ENCODE data around the gene ABCC11.

Gene ABCC11

GRCh38 chr16:48158296-48158695 is 89.0 kb downstream of the ABCC11 start:
- DNase-seq, result peak; percentile 86

- DNase-seq, result no peak
Measured at GRCh38 chr16:48157794-48158193, 89.5 kb downstream of the ABCC11 start.

GRCh38 chr16:48157302-48157701 is 90.0 kb downstream of the ABCC11 start:
- no peak for DNase-seq

- DNase-seq, result peak; percentile 80
Measured at GRCh38 chr16:48156790-48157209, 90.5 kb downstream of the ABCC11 start.

GRCh38 chr16:48155926-48156789 is 91.2 kb downstream of the ABCC11 start, which contains the start of gene ABCC12:
ABCC12 (minus strand) TSS chr16:48155993; CDS start chr16:48146424, 9,569 bp downstream.
- no peak for DNase-seq

GRCh38 chr16:48153774-48154173 is 93.6 kb downstream of the ABCC11 start:
- DNase-seq, result no peak

GRCh38 chr16:48152226-48152625 is 95.1 kb downstream of the ABCC11 start:
- no peak for DNase-seq

- no peak for DNase-seq
Measured at GRCh38 chr16:48150707-48151106, 96.6 kb downstream of the ABCC11 start.

- no peak for DNase-seq
Measured at GRCh38 chr16:48146710-48147109, 100.6 kb downstream of the ABCC11 start.

GRCh38 chr16:48146131-48146530 is 101.2 kb downstream of the ABCC11 start:
- DNase-seq, result no peak

GRCh38 chr16:48143812-48144368 is 103.4 kb downstream of the ABCC11 start:
- DNase-seq, result no peak

GRCh38 chr16:48140821-48141220 is 106.5 kb downstream of the ABCC11 start:
- DNase-seq, result no peak

GRCh38 chr16:48139517-48139916 is 107.8 kb downstream of the ABCC11 start:
- DNase-seq, result no peak

GRCh38 chr16:48138543-48138942 is 108.8 kb downstream of the ABCC11 start:
- no peak for DNase-seq

GRCh38 chr16:48137822-48138221 is 109.5 kb downstream of the ABCC11 start:
- DNase-seq, result no peak

GRCh38 chr16:48136547-48137360 is 110.6 kb downstream of the ABCC11 start:
- DNase-seq, result no peak

GRCh38 chr16:48133455-48134211 is 113.7 kb downstream of the ABCC11 start:
- no peak for DNase-seq

- DNase-seq, result no peak
Measured at GRCh38 chr16:48132696-48133095, 114.6 kb downstream of the ABCC11 start.

GRCh38 chr16:48131201-48131935 is 116.0 kb downstream of the ABCC11 start:
- DNase-seq, result no peak

GRCh38 chr16:48129926-48130325 is 117.4 kb downstream of the ABCC11 start:
- DNase-seq, result no peak

- no peak for DNase-seq
Measured at GRCh38 chr16:48128769-48129168, 118.6 kb downstream of the ABCC11 start.

Data from fibroblast of skin of right quadriceps (primary cell).